Spleen (tissue), 11 donors: ENCODE measurements around the gene ANKDD1A. TPM values are rescaled to one million over a fixed set of nuclear protein-coding genes. Genes with fewer than 3 reads are reported as not detected.
A peak's percentile ranks its signal among the peaks of the same experiment; 100 is the strongest.

Experiments
- DNase-seq: peaks from one replicate; pipeline ENCODE4 v3.0.0-alpha.2; 2020
- H3K27ac ChIP-seq, 8 donors: fragments of 200-600 bp; sonication (generic) in 7 of 8; 1 replicate in 4 of 8; 2 replicates in 4 of 8; pipeline versions ENCODE4 v1.5.0 to v1.8.0; 2016 to 2021; ENCODE audit warnings: inconsistent platforms in 4 of 8, mild to moderate bottlenecking in 4 of 8, moderate library complexity in 1 of 8
- H3K27me3 ChIP-seq, 7 donors: fragments of 200-600 bp; sonication (generic) in 6 of 7; replicated peaks in 1 of 7; 1 replicate in 4 of 7; 2 replicates in 3 of 7; pipeline versions ENCODE4 v1.5.0 to v1.8.0; 2016 to 2021; ENCODE audit warnings: inconsistent platforms in 3 of 7, mild to moderate bottlenecking in 1 of 7
- H3K36me3 ChIP-seq, 6 donors: fragments of 200-600 bp; sonication (generic) in 5 of 6; 1 replicate in 4 of 6; 2 replicates in 2 of 6; pipeline versions ENCODE4 v1.5.0 to v1.8.0; 2016 to 2021; ENCODE audit warnings: inconsistent platforms in 2 of 6
- H3K4me1 ChIP-seq, 6 donors: fragments of 200-600 bp; sonication (generic) in 5 of 6; 1 replicate in 3 of 6; 2 replicates in 3 of 6; pipeline versions ENCODE4 v1.5.0 to v1.8.0; 2016 to 2021; ENCODE audit warnings: inconsistent platforms in 3 of 6
- H3K4me3 ChIP-seq, 8 donors: fragments of 200-600 bp; sonication (generic) in 7 of 8; 1 replicate in 4 of 8; 2 replicates in 4 of 8; pipeline versions ENCODE4 v1.5.0 to v1.8.0; 2016 to 2021; ENCODE audit warnings: inconsistent platforms in 4 of 8, mild to moderate bottlenecking in 4 of 8, moderate library complexity in 2 of 8
- H3K9me3 ChIP-seq, 8 donors: fragments of 200-600 bp; sonication (generic) in 7 of 8; 1 replicate in 4 of 8; 2 replicates in 4 of 8; pipeline versions ENCODE4 v1.5.0 to v1.8.0; 2016 to 2021; ENCODE audit warnings: inconsistent platforms in 4 of 8
- POLR2A ChIP-seq, 3 donors: fragments of 450-650 bp; IDR thresholded peaks; one replicate each; pipeline ENCODE4 v1.5.1; 2017; ENCODE audit warnings: antibody characterized with exemption in 3 of 3, mild to moderate bottlenecking in 1 of 3
- POLR2AphosphoS5 ChIP-seq, 3 donors: sonication (generic); formaldehyde crosslinking; IDR thresholded peaks; one replicate each; pipeline ENCODE4 v1.5.1; 2017; ENCODE audit warnings: antibody characterized with exemption in 3 of 3
- WGBS, 5 donors: extraction: QIAGEN DNeasy Blood & Tissue Kit in 3 of 5; methylation state at CpG; one replicate each; pipeline versions ENCODE4 v1.1.5 to v1.1.7; 2013 to 2018; 5-methylcytosine and 5-hydroxymethylcytosine counted together
- intact Hi-C: fragments of 100-400 bp; cut with DNase I; formaldehyde crosslinking; loops from one replicate; pipeline ENCODE4 v1.15.0; 2023; ENCODE audit warnings: low total_unique reads
- polyA plus RNA-seq, 3 donors: library from polyadenylated mRNA; stranded (reverse); fragments of 200-250 nt; gene quantifications; one replicate each; pipeline ENCODE4 v1.2.1, GENCODE V29; 2013
- total RNA-seq, 7 donors: library from RNA; depleted of rRNA in 3 of 7; stranded (reverse); fragments of >200 nt in 3 of 7; fragmentation: NEBNext Ultra II Directional in 4 of 7; extraction: Animal tissue kit (Norgen Biotek cat#: 25700) in 4 of 7; gene quantifications; one replicate each; pipeline versions ENCODE4 v1.1.0 to v1.2.1, GENCODE V29; 2016 to 2021
- TF ChIP-seq, protein P1 (sequence below), 11 experiments: fragments of 200-600 bp in 7 of 11; fragments of 450-650 bp in 4 of 11; sonication (generic) in 4 of 11; IDR thresholded peaks in 8 of 11; conservative IDR thresholded peaks in 3 of 11; 1 replicate in 7 of 11; 2 replicates in 4 of 11; pipeline versions ENCODE4 v1.4.0 to v1.8.0; 2016 to 2021; ENCODE audit warnings: antibody characterized with exemption in 11 of 11, inconsistent platforms in 4 of 11, mild to moderate bottlenecking in 1 of 11
- donor health status: healthy with polysubstance abuse.
- donor health status: DM: no; HTN: no; CAD: no; lungs with moderate emphysema.
- donor health status: DM: no; HTN: no; CAD: no.
- donor health status: Bipolar disorder and iron deficiency.
- donor health status: healthy.
- donor health status: DM: no; HTN: no; CAD: no.
- donor health status: DM: yes; HTN: yes; CAD: no.

ANKDD1A gene
- total and polyA plus RNA-seq, 10 donors, result 5.7 to 71.1 (median 41.7) TPM

DNA sequence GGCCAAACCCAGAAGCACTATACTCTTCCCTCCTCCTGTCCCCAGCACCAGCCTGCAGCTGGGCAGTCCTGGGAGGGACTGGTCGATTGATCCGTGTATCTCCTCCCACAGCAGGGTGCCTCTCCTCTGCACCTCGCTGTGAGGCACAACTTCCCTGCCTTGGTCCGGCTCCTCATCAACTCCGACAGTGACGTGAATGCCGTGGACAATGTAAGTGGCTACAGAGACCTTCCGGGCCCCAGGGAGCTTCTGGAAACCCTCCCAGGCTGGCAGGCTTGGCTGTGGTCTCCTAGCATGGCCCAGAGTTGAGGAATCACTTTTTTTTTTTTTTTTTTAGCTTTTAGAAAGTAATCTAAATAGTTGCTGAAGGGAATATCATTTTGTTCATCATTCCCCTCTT lies 30.7 kb downstream of the ANKDD1A start:
- Histone ChIP-seq H3K27me3 (no peaks in the 10 kb centered on the region), H3K36me3 (peaks cover 0 to 69% (median 6%) of the 10 kb centered on the region in 6 donors), H3K9me3 (no peaks in the 10 kb centered on the region), H3K27ac (no peak overlapping the region), H3K4me3 (no peak overlapping the region), H3K4me1 (no peaks in the 10 kb centered on the region)
- TF ChIP-seq, protein P1, sequence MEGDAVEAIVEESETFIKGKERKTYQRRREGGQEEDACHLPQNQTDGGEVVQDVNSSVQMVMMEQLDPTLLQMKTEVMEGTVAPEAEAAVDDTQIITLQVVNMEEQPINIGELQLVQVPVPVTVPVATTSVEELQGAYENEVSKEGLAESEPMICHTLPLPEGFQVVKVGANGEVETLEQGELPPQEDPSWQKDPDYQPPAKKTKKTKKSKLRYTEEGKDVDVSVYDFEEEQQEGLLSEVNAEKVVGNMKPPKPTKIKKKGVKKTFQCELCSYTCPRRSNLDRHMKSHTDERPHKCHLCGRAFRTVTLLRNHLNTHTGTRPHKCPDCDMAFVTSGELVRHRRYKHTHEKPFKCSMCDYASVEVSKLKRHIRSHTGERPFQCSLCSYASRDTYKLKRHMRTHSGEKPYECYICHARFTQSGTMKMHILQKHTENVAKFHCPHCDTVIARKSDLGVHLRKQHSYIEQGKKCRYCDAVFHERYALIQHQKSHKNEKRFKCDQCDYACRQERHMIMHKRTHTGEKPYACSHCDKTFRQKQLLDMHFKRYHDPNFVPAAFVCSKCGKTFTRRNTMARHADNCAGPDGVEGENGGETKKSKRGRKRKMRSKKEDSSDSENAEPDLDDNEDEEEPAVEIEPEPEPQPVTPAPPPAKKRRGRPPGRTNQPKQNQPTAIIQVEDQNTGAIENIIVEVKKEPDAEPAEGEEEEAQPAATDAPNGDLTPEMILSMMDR (IDR thresholded peaks at IDR 0.05 in 8 of 11, conservative IDR thresholded peaks at IDR 0.05 in 3 of 11), result no peak
- no peak for TF ChIP-seq POLR2A (IDR thresholded peaks at IDR 0.05)
- TF ChIP-seq POLR2AphosphoS5 (IDR thresholded peaks at IDR 0.05), result peak in 2 of 3 donors; percentile 20 to 26
- intact Hi-C loops, result no loop called here
- DNase-seq, result no peak
- 82 to 93% (median 90%) methylated on average over 8 of the region's 8 CpGs for whole genome bisulfite sequencing, 5 donors

DNA sequence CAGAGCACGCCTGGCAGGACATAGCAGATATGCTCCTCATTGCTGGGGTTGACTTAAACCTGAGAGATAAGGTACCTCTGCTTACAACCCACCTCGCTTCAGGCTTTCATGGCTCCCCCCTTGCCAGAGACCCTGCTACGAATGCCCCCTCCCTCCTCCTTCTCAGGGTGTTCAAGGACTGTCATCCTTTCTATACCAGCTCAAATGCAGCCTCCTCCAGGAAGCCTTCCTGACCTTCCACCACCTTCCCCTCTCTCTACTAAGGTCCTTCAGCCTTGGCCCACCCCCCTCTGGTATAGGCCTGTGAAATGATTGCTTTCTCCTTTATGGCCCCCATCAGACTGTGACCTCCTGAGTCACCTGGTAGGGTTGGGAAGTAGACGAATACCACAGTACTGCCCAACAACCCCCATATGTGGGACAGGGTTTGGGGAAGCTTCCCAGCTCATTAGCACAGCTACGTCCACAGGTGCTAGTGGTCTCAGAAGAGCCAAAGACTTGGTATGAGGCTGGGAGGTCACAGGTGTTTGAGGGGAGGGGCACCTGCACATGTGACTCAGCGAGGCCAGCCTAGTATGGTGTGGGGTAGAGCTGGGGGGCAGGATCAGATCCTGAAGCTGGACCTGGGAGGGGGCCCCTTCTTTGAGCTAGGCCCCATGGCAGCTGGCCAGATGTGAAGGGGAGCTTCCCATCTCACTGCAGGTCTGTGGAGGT lies 32.0 kb downstream of the ANKDD1A start:
- peaks cover 0 to 77% (median 7%) of the 10 kb centered on the region in 6 donors for H3K36me3 ChIP-seq
- TF ChIP-seq POLR2A (IDR thresholded peaks at IDR 0.05), result no peak
- TF ChIP-seq, protein P1 (IDR thresholded peaks at IDR 0.05 in 8 of 11, conservative IDR thresholded peaks at IDR 0.05 in 3 of 11), result no peak
- TF ChIP-seq POLR2AphosphoS5 (IDR thresholded peaks at IDR 0.05), result no peak
- no peaks in the 10 kb centered on the region for H3K9me3 ChIP-seq
- H3K27me3 ChIP-seq, result no peaks in the 10 kb centered on the region
- no peaks in the 10 kb centered on the region for H3K4me1 ChIP-seq
- WGBS, 5 donors, result 83 to 95% (median 88%) methylated on average over 6 of the region's 6 CpGs
- H3K27ac ChIP-seq, result no peak overlapping the region
- intact Hi-C loops, result no loop called here
- DNase-seq, result no peak
- no peak overlapping the region for H3K4me3 ChIP-seq

DNA sequence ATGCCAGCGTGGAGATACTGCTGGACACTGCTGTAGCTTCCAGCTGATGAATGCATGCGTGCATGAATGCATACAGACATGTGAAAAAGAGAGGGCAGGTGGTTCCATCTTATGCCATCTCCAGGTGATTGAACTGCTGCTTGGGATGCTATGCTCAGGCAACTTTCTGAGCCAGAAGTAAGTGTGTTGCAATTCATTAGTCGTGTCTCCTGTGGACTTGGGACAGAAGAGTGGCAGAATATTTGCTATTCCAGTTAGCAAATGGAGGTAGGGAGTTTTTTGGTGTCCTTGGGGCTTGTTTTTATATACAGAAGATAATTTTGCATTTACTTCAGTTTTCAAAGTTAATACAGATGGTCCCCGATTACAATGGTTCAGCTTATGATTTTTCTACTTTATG lies 33.3 kb downstream of the ANKDD1A start:
- Histone ChIP-seq H3K4me1 (no peaks in the 10 kb centered on the region), H3K27me3 (no peaks in the 10 kb centered on the region), H3K4me3 (no peak overlapping the region), H3K36me3 (peaks cover 0 to 82% (median 14%) of the 10 kb centered on the region in 6 donors), H3K27ac (no peak overlapping the region), H3K9me3 (no peaks in the 10 kb centered on the region)
- DNase-seq, result no peak
- TF ChIP-seq POLR2AphosphoS5 (IDR thresholded peaks at IDR 0.05) (no peak), POLR2A (IDR thresholded peaks at IDR 0.05) (no peak)
- TF ChIP-seq, protein P1 (IDR thresholded peaks at IDR 0.05 in 8 of 11, conservative IDR thresholded peaks at IDR 0.05 in 3 of 11), result no peak
- intact Hi-C loops, result no loop called here
- 66 to 72% (median 69%) methylated on average over 4 of the region's 4 CpGs for WGBS, 5 donors

DNA sequence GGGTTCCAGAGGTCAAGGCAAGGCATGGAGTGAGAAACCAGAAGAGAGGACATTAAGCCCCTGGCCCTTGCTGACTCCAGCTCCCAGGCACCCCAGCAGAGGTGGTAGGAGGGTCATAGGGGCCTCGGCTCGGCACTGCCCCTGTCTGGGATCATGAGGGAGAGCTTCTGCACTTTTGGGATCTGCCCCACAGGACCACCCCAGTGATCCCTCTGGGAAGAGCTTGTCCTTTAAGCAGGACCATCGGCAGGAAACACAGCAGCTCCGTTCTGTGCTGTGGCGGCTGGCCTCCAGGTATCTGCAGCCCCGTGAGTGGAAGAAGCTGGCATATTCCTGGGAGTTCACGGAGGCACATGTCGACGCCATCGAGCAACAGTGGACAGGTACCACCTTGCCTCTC lies 35.5 kb downstream of the ANKDD1A start:
- Histone ChIP-seq H3K27ac (no peak overlapping the region), H3K36me3 (peaks cover 0 to 74% (median 15%) of the 10 kb centered on the region in 6 donors), H3K4me1 (no peaks in the 10 kb centered on the region), H3K27me3 (no peaks in the 10 kb centered on the region), H3K9me3 (no peaks in the 10 kb centered on the region), H3K4me3 (no peak overlapping the region)
- intact Hi-C loops, result no loop called here
- TF ChIP-seq POLR2AphosphoS5 (IDR thresholded peaks at IDR 0.05) (peak in 1 of 3 donors; percentile 52), POLR2A (IDR thresholded peaks at IDR 0.05) (no peak)
- TF ChIP-seq, protein P1 (IDR thresholded peaks at IDR 0.05 in 8 of 11, conservative IDR thresholded peaks at IDR 0.05 in 3 of 11), result no peak
- no peak for DNase-seq
- WGBS, 5 donors, result 68 to 94% (median 92%) methylated on average over 4 to 10 of the region's 10 CpGs
